WTC11 (cell line): ENCODE results near the gene CAB39.

ENCODE experiments used
- ATF2 ChIP-seq: sonication (generic); formaldehyde crosslinking; IDR thresholded peaks from 2 replicates; pipeline ENCODE4 v1.8.1; 2022; ENCODE audit warnings: low read depth, missing genetic modification reagents, borderline replicate concordance
- ATF3 ChIP-seq: sonication (generic); formaldehyde crosslinking; conservative IDR thresholded peaks from 2 replicates; pipeline ENCODE4 v1.8.1; 2022; ENCODE audit warnings: mild to moderate bottlenecking, missing genetic modification reagents
- CTCF ChIP-seq: fragments of 200-600 bp; IDR thresholded peaks from 2 replicates; pipeline ENCODE4 v1.8.0; 2022; ENCODE audit warnings: antibody characterized with exemption
- SP1 ChIP-seq: sonication (generic); formaldehyde crosslinking; conservative IDR thresholded peaks from 2 replicates; pipeline ENCODE4 v1.8.1; 2022; ENCODE audit warnings: missing genetic modification reagents
- USF2 ChIP-seq: sonication (generic); formaldehyde crosslinking; IDR thresholded peaks from 2 replicates; pipeline ENCODE4 v1.8.1; 2023; ENCODE audit warnings: mild to moderate bottlenecking, missing genetic modification reagents, moderate library complexity
- ZNF138 ChIP-seq: sonication (generic); formaldehyde crosslinking; conservative IDR thresholded peaks from 2 replicates; pipeline ENCODE4 v1.8.1; 2022; ENCODE audit warnings: mild to moderate bottlenecking, moderate library complexity, missing genetic modification reagents
- ZNF219 ChIP-seq: sonication (generic); formaldehyde crosslinking; IDR thresholded peaks from 2 replicates; pipeline ENCODE4 v1.8.0; 2023; ENCODE audit warnings: missing genetic modification reagents, mild to moderate bottlenecking, borderline replicate concordance

GRCh38 chr2:230749111-230749510 lies 36.5 kb downstream of the CAB39 start:
- no peak for TF ChIP-seq CTCF
- TF ChIP-seq ZNF138 (CRISPR knock-in tag), result no peak
- no peak for TF ChIP-seq ATF2 (CRISPR knock-in tag)
- no peak for TF ChIP-seq ATF3 (CRISPR knock-in tag)
- TF ChIP-seq ZNF219, result no peak
- TF ChIP-seq USF2 (CRISPR knock-in tag), result no peak
- no peak for TF ChIP-seq SP1 (CRISPR knock-in tag)
